HG02571 (cell line): ENCODE measurements around the gene ARSD.

ENCODE experiments used
- ATAC-seq: cut with Tn5 transposase; IDR thresholded peaks from one replicate; pipeline ENCODE4 v1.9.1; 2021; ENCODE audit warnings: mild to moderate bottlenecking, moderate library complexity; ENCODE audit not compliant: unreplicated experiment

The ARSD gene

GRCh38 chrX:2862404-2862803, 66.7 kb downstream of the ARSD start:
- no peak for ATAC-seq

- ATAC-seq, result no peak
Measured at GRCh38 chrX:2859197-2859797, 69.8 kb downstream of the ARSD start.

- ATAC-seq, result no peak
Measured at GRCh38 chrX:2857566-2857965, 71.6 kb downstream of the ARSD start.

DNA sequence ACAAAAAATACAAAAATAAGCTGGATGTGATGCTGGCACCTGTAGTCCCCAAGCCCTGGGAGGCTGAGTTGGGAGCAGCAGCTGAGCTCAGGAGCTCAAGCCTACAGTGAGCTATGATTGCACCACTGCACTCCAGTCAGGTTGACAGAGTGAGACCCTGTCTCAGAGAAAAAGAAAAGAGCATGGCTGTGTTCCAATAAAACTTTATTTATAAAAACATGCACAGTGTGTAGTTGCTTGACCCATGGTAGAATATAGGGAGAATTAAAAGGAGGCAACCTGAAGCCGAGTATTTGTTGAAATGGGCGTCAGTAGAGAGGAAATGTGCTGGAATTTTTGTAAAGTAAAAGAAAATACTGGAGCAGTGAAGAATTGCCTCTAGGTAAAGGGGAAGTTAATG, 73.4 kb downstream of the ARSD start:
- no peak for ATAC-seq

DNA sequence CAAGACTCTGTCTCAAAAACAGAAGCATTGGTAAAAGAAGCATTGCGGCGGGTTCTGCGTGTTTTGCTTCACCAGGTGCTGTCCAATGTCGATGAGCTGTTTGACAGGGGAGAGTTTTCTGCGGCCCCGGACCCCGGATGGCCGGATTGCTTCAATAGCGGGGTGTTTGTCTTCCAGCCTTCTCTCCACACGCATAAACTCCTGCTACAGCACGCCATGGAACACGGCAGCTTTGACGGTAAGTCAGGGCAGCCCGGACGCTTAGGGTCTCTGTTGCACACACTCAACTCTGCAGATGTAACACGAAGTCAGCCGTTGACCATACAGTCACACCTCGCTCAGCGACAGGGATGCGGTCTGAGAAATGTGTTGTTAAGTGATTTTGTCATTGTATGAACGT, 74.2 kb downstream of the ARSD start:
- no peak for ATAC-seq
